ENCODE results near the gene TMEM87B.

Gene TMEM87B

DNA sequence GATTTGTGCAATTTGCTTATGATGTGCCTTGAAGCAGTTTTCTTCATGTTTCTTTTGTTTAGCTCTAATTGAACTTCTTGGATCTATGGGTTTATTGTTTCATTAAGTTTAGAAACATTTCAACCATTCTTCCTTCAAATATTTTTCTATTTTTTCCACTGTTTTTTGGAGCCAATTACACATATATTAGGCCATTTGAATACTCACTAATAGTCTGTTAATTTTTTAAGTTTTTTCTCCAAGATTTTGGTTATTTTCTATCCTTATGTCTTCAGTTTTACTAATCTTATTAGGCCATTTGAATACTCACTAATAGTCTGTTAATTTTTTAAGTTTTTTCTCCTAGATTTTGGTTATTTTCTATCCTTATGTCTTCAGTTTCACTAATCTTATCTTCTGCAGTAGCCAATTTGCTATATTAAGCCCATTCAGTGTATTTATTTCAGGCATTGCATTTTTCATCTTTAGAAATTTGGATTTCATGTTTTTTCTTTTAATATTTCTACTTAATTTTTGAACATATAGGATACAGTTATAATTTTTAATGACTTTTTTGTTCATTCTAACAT, 9.5 kb upstream of the TMEM87B start:
- no peaks in the 10 kb centered on the region for H4K20me1 ChIP-seq (ENCODE audit: insufficient read depth, low read length)
- H3K4me3 ChIP-seq (ENCODE audit: low read depth, low read length, poor library complexity, severe bottlenecking) = no peak overlapping the region
- H3K9me3 ChIP-seq (ENCODE audit: low read length) = no peaks in the 10 kb centered on the region
- no peak overlapping the region for H3K27ac ChIP-seq (ENCODE audit: low read depth, low read length, poor library complexity, severe bottlenecking)
- H2AFZ ChIP-seq (ENCODE audit: low read length) = no peak overlapping the region
- TF ChIP-seq EZH2 (IDR thresholded peaks at IDR 0.05; ENCODE audit: borderline replicate concordance, low read length) = no peak
- TF ChIP-seq, protein P1, sequence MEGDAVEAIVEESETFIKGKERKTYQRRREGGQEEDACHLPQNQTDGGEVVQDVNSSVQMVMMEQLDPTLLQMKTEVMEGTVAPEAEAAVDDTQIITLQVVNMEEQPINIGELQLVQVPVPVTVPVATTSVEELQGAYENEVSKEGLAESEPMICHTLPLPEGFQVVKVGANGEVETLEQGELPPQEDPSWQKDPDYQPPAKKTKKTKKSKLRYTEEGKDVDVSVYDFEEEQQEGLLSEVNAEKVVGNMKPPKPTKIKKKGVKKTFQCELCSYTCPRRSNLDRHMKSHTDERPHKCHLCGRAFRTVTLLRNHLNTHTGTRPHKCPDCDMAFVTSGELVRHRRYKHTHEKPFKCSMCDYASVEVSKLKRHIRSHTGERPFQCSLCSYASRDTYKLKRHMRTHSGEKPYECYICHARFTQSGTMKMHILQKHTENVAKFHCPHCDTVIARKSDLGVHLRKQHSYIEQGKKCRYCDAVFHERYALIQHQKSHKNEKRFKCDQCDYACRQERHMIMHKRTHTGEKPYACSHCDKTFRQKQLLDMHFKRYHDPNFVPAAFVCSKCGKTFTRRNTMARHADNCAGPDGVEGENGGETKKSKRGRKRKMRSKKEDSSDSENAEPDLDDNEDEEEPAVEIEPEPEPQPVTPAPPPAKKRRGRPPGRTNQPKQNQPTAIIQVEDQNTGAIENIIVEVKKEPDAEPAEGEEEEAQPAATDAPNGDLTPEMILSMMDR (IDR thresholded peaks at IDR 0.05; ENCODE audit: low read length) = no peak
- H3K9me2 ChIP-seq (ENCODE audit: low read depth, low read length) = no peaks in the 10 kb centered on the region
- H3F3A ChIP-seq (ENCODE audit: insufficient read depth, low read length) = no peaks in the 10 kb centered on the region
- no peak overlapping the region for H3K9ac ChIP-seq (ENCODE audit: low read length)
- no peaks in the 10 kb centered on the region for H3K4me1 ChIP-seq (ENCODE audit: insufficient read depth, low read length, severe bottlenecking)
- no peaks in the 10 kb centered on the region; the same call in 1 of the 2 replicates for H3K36me3 ChIP-seq (ENCODE audit: insufficient read depth, low read length)
- H3K27me3 ChIP-seq (ENCODE audit: insufficient read depth, low read length) = no peaks in the 10 kb centered on the region; the same call in 1 of the 2 replicates
- no peaks in the 10 kb centered on the region for H3K79me2 ChIP-seq (ENCODE audit: insufficient read depth, low read length)
- no peak overlapping the region for H3K4me2 ChIP-seq (ENCODE audit: low read length)

DNA sequence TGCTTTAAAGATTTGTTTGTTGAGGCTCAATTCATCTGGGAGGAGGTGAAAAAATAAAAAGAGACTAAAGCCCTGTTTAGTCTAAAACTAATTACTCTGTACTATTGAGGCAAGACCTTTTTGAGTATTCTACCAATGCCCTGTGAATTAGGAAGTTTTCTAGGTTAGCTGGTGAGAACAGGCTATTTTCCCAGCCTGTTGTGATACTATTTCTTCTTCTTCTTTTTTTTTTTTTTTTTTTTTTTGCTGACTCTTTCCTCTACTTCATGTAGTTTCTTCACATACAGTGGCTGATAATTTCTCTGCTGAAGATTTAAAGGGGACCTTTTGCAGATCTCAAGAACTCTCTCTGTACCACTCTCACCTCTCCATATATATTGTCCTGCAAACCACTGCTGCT, 8.8 kb upstream of the TMEM87B start:
- no peaks in the 10 kb centered on the region; the same call in 1 of the 2 replicates for H3K36me3 ChIP-seq (ENCODE audit: insufficient read depth, low read length)
- no peak overlapping the region for H3K4me2 ChIP-seq (ENCODE audit: low read length)
- H3K9me2 ChIP-seq (ENCODE audit: low read depth, low read length) = no peaks in the 10 kb centered on the region
- no peaks in the 10 kb centered on the region for H4K20me1 ChIP-seq (ENCODE audit: insufficient read depth, low read length)
- H3K4me1 ChIP-seq (ENCODE audit: insufficient read depth, low read length, severe bottlenecking) = no peaks in the 10 kb centered on the region
- H3K27me3 ChIP-seq (ENCODE audit: insufficient read depth, low read length) = no peaks in the 10 kb centered on the region; the same call in 1 of the 2 replicates
- no peak overlapping the region for H3K4me3 ChIP-seq (ENCODE audit: low read depth, low read length, poor library complexity, severe bottlenecking)
- no peaks in the 10 kb centered on the region for H3K79me2 ChIP-seq (ENCODE audit: insufficient read depth, low read length)
- H3K27ac ChIP-seq (ENCODE audit: low read depth, low read length, poor library complexity, severe bottlenecking) = no peak overlapping the region
- TF ChIP-seq, protein P1 (IDR thresholded peaks at IDR 0.05; ENCODE audit: low read length) = no peak
- no peak for TF ChIP-seq EZH2 (IDR thresholded peaks at IDR 0.05; ENCODE audit: borderline replicate concordance, low read length)
- no peak overlapping the region for H3K9ac ChIP-seq (ENCODE audit: low read length)
- H3F3A ChIP-seq (ENCODE audit: insufficient read depth, low read length) = no peaks in the 10 kb centered on the region
- H2AFZ ChIP-seq (ENCODE audit: low read length) = no peak overlapping the region
- H3K9me3 ChIP-seq (ENCODE audit: low read length) = no peaks in the 10 kb centered on the region

DNA sequence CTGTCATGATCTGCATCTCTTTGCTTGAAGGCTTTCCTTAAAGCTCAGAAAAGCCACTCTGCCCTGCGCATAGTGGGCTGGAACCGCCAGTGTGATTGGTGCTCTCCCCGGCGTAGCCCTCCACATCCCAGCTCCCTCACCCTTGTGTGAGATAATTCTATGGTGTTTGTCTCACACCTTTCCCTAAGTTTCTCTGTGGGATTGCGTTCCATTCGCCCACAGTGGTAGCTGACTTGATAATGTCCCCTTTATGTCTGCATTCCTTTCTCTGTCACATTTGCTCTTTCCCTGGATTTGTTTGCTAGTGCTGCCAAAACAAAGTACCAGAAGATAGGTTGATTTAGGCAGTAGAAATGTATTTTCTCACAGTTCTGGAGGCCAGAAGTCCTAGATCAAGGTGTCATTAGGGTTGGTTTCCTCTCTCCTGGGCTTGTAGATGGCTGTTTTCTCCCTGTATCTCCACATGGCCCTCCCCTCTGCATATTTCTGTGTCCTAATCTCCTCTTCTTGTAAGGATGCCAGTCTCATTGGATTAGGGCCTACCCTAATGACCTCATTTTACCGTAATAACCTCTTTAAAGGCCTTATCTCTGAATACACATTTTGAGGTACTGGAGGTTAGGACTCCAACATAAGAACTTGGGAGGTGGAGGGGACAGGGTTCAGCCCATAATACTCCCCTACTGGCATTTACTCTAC, 7.4 kb upstream of the TMEM87B start:
- H2AFZ ChIP-seq (ENCODE audit: low read length) = no peak overlapping the region
- H3K4me1 ChIP-seq (ENCODE audit: insufficient read depth, low read length, severe bottlenecking) = no peaks in the 10 kb centered on the region
- H3F3A ChIP-seq (ENCODE audit: insufficient read depth, low read length) = no peaks in the 10 kb centered on the region
- no peak overlapping the region for H3K27ac ChIP-seq (ENCODE audit: low read depth, low read length, poor library complexity, severe bottlenecking)
- no peaks in the 10 kb centered on the region for H3K79me2 ChIP-seq (ENCODE audit: insufficient read depth, low read length)
- H3K27me3 ChIP-seq (ENCODE audit: insufficient read depth, low read length) = no peaks in the 10 kb centered on the region; the same call in 1 of the 2 replicates
- TF ChIP-seq, protein P1 (IDR thresholded peaks at IDR 0.05; ENCODE audit: low read length) = no peak
- no peak for TF ChIP-seq EZH2 (IDR thresholded peaks at IDR 0.05; ENCODE audit: borderline replicate concordance, low read length)
- H3K9ac ChIP-seq (ENCODE audit: low read length) = no peak overlapping the region
- no peaks in the 10 kb centered on the region for H3K9me3 ChIP-seq (ENCODE audit: low read length)
- no peak overlapping the region for H3K4me3 ChIP-seq (ENCODE audit: low read depth, low read length, poor library complexity, severe bottlenecking)
- no peak overlapping the region for H3K4me2 ChIP-seq (ENCODE audit: low read length)
- H4K20me1 ChIP-seq (ENCODE audit: insufficient read depth, low read length) = no peaks in the 10 kb centered on the region
- H3K36me3 ChIP-seq (ENCODE audit: insufficient read depth, low read length) = no peaks in the 10 kb centered on the region; the same call in 1 of the 2 replicates
- H3K9me2 ChIP-seq (ENCODE audit: low read depth, low read length) = no peaks in the 10 kb centered on the region
